GM18502 (cell line): ENCODE measurements around the gene AGMAT.
A peak's percentile ranks its signal among the peaks of the same experiment; 100 is the strongest.

Experiments
- ATAC-seq: cut with Tn5 transposase; IDR thresholded peaks from one replicate; pipeline ENCODE4 v1.9.1; 2021; ENCODE audit warnings: mild to moderate bottlenecking; ENCODE audit not compliant: unreplicated experiment, poor library complexity

Gene AGMAT

DNA sequence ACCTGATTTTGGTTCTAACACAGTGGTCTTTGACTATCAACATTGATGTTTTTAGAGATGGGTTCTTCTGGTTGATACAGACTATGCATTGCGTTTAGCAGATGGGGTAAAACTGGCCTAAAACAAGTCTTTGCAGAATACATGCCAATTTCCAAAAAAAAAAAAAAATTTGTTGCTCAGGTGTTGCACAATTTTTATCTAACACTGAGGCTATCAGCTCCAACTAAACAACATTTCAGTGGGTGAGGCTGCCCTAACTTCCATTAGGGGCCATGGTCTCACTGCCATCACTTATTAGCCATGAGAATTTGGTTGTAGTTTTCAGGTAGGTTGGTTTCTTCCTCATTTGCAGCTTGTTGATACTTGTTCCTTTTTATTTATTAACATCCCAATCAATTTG is 14.0 kb downstream of the AGMAT start:
- ATAC-seq: no peak

GRCh38 chr1:15568387-15569073 is 16.3 kb downstream of the AGMAT start:
- no peak for ATAC-seq

DNA sequence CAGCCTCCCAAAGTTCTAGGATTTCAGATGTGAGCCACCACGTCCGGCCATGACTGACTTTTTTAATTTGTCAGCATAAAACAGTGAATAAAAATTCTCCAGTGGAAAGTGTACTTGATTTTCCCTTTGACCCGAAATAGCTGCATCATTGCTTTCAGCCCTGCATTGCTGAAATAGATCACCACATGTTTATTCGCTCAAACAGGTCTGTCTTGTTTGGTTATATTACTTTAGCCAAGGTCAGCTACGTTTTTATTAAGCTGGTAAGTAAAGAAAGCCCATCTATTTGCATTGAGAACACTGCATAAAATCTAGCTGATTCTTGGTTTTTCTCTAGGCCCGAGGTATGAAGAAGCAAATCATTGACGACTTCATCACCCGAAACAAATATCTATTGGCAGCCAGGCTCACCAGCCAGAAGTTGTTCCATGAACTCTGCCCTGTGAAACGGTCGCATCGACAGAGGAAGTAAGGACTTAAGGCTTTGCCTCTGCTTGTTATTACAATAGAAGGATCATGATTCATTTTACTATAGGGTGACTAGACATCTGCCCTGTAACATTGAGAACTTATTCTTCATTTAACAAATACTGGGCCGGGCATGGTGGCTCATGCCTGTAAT is 25.6 kb downstream of the AGMAT start:
- ATAC-seq: no peak

- ATAC-seq: no peak
Observed at GRCh38 chr1:15558516-15558915, 26.3 kb downstream of the AGMAT start.

DNA sequence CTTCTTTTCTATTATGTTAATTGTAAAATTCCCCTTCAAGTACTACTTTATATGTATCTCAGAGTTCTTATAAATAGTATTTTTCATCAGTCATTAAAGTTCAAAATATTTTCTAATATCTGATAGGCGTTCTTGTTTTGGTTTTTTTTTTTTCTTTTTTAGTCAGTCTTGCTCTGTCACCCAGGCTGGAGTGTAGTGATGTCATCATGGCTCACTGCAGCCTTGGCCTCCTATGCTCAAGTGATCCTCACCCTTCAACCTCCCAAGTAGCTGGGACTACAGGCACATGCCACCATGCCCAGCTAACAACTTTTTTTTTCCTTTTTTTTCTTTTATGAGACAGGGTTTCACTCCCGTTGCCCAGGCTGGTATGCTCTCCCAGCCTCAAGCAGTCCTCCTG is 27.3 kb downstream of the AGMAT start:
- ATAC-seq: no peak

GRCh38 chr1:15557008-15557407 is 27.8 kb downstream of the AGMAT start:
- no peak for ATAC-seq

- no peak for ATAC-seq
Observed at GRCh38 chr1:15550573-15550972, 34.3 kb downstream of the AGMAT start.

- no peak for ATAC-seq
Observed at GRCh38 chr1:15546641-15547040, 38.2 kb downstream of the AGMAT start.

GRCh38 chr1:15543589-15544568 is 41.0 kb downstream of the AGMAT start:
- ATAC-seq: no peak

- ATAC-seq: no peak
Observed at GRCh38 chr1:15543251-15543588, 41.6 kb downstream of the AGMAT start.

DNA sequence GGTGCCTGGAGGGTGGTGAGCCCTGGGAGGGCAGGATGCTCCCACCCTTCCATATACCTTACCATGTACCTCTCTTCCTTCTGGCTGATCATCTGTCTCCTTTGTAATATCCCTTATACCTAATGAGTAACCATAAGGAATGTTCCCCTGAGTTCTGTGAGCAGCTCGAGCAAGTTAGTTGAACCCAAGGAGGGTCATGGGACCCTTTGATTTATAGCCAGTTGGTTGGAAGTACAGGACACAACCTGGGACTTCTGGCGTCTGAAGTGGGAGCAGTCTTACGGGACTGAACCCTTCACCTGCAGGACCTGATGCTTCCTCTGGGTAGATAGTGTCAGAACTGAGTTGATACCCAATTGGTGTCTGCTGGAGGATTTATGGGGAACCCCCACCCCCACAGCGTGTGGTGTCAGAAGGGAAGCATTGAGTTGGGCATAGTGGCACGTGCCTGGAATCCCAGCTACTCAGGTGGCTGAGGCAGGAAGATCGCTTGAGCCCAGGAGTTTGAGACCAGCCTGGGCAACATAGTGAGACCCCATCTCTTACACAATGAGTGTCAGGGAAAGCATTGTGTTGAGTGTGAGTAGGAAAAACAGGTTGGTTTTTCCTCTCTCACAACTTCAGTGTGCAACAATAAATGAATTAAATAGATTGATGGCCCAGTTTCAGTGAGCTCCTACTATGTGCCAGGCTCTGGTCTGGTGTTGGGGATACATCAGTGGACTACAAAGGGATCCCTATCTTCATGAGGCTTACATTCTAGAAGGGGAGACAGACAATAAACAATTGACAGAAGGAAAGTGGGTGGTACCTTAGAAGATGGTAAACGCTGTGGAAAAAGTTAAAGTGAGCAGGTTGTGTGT is 42.2 kb downstream of the AGMAT start:
- no peak for ATAC-seq

GRCh38 chr1:15541231-15541792 is 43.5 kb downstream of the AGMAT start:
- no peak for ATAC-seq

- no peak for ATAC-seq
Observed at GRCh38 chr1:15540186-15540585, 44.7 kb downstream of the AGMAT start.

DNA sequence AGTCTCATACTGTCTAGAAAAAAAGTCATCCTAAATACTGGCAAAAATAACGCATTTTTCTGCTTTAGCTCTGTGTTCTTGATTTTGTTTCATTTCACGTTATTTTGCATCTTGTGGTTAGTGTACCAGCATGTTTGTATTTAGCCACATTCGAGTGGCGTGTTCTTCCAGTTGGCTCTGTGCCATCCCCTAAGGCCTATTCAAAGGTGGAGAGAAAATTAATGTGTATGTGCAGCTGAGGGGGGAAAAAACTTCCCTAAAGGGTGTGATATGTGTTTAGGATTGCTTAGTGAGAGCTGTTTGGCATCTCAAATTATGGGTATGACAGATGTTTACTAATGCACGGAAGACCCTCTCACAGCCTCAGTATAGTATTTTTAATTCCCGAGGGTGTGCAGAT is 46.1 kb downstream of the AGMAT start:
- no peak for ATAC-seq

GRCh38 chr1:15531682-15532081 is 53.2 kb downstream of the AGMAT start:
- no peak for ATAC-seq

- ATAC-seq: no peak
Observed at GRCh38 chr1:15531003-15531402, 53.8 kb downstream of the AGMAT start.

GRCh38 chr1:15526490-15527339 is 58.1 kb downstream of the AGMAT start, which contains the start of gene DNAJC16:
Gene DNAJC16 (plus strand): TSS chr1:15526848. CDS start chr1:15529106, 2,258 bp downstream.
- peak; percentile 59 for ATAC-seq

GRCh38 chr1:15526021-15526489 is 58.8 kb downstream of the AGMAT start:
- no peak for ATAC-seq
